Measurements from ENCODE around the gene ZNF440.
"Not testable (repeated sequence)": the region's sequence is repeated elsewhere in the genome, so short reads cannot be mapped to it uniquely, and the experiment has no call there.

Gene ZNF440

GRCh38 chr19:11814029-11814699 is at the start of gene ZNF440:
TSS of gene ZNF440 (plus strand) at chr19:11814273. CDS start at chr19:11814448, 175 bp downstream.
- DNase-seq = peak; percentile 61

GRCh38 chr19:11766597-11767591 is 47.2 kb upstream of the ZNF440 start, which contains the start of gene ZNF441:
TSS of gene ZNF441 (plus strand) at chr19:11767000. CDS start at chr19:11767194, 194 bp downstream.
- peak; percentile 76 for DNase-seq

- DNase-seq = no peak
Measured at GRCh38 chr19:11767633-11768133, 46.4 kb upstream of the ZNF440 start.

DNA sequence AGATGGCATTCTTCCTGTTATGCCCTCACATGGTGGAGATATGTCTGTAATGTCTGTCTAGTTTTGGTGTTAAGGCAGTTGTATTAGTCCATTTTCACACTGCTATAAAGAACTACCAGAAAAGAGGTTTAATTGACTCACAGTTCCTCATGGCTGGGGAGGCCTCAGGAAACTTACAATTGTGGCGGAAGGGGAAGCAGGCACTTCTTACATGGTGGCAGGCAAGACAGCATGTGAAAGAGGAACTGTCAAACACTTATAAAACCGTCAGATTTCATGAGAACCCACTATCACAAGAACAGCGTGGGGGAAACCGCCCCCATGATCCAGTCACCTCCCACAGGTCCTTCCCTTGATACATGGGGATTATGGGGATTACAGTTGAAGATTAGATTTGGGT is 44.1 kb upstream of the ZNF440 start:
- no peak for DNase-seq

DNA sequence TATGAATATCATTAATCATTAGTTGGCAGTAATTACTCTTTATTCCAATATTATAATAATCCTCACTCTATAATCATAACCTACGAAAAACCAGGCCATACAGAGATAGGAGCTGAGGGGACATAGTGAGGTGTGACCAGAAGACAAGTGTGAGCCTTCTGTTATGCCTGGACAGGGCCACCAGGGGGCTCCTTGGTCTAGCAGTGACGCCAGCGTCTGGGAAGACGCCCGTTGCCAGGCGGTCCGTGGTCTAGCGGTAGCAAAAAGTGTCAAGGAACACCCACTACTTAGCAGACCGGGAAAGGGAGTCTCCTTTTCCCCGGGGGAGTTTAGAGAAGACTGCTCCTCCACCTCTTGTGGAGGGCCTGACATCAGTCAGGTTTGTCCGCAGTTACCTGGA is 42.6 kb upstream of the ZNF440 start:
- DNase-seq = not testable (repeated sequence)

DNA sequence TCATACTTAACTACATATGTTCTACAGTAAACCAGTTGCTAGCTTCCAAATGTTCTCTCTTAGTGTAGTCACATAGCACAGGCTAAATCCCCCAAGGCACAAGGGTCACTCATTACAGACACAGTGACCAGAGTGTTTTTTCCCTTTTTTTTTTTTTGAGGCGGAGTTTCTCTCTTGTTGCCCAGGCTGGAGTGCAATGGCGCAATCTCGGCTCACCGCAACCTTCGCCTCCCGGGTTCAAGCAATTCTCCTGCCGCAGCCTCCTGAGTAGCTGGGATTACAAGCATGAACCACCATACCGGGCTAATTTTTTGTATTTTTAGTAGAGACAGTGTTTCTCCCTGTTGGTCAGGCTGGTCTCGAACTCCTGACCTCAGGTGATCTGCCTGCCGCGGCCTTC is 37.4 kb upstream of the ZNF440 start:
- DNase-seq = not testable (repeated sequence)

GRCh38 chr19:11780431-11781020 is 33.5 kb upstream of the ZNF440 start:
- DNase-seq = no peak

- DNase-seq = no peak
Measured at GRCh38 chr19:11781295-11782057, 32.6 kb upstream of the ZNF440 start.

DNA sequence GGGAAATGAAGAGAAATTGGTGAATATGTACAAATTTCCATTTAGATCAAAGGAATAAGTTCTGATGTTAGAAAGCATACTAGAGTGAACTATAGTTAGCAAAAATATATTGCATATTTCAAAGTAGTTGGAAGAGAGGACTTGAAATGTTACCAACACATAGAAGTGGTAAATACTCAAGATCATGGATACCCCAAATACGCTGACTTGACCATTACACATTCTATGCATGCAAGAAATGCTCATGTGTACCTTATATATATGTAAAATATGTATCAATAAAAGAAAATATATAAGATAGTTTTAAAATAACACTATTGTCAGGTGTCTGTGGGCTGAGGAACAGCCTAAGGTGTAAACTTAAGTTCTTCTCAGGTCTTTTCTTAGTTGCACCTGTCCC is 30.3 kb upstream of the ZNF440 start:
- DNase-seq = no peak

DNA sequence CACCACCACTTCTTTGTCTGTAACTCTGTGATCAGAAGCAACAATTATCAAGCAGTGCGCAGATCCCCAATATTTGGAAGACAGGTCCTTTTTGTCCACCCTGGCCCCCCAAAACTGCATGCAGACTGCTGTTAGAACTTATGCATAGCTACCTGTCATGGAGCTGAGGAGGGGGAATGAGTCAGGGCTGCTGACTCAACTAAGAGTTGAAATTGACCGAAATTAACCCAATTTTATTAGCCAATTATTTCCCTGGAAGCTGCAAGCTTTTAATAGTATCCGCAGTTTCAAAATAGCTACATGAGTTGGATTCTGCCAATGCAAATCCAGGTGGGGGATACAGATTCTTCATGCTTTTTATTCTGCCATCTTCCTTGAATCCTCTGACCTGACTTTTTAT is 29.7 kb upstream of the ZNF440 start:
- DNase-seq = no peak

- no peak for DNase-seq
Measured at GRCh38 chr19:11787536-11787935, 26.5 kb upstream of the ZNF440 start.

- no peak for DNase-seq
Measured at GRCh38 chr19:11792942-11793341, 21.1 kb upstream of the ZNF440 start.

- peak; percentile 77 for DNase-seq
Measured at GRCh38 chr19:11797491-11797890, 16.6 kb upstream of the ZNF440 start.

DNA sequence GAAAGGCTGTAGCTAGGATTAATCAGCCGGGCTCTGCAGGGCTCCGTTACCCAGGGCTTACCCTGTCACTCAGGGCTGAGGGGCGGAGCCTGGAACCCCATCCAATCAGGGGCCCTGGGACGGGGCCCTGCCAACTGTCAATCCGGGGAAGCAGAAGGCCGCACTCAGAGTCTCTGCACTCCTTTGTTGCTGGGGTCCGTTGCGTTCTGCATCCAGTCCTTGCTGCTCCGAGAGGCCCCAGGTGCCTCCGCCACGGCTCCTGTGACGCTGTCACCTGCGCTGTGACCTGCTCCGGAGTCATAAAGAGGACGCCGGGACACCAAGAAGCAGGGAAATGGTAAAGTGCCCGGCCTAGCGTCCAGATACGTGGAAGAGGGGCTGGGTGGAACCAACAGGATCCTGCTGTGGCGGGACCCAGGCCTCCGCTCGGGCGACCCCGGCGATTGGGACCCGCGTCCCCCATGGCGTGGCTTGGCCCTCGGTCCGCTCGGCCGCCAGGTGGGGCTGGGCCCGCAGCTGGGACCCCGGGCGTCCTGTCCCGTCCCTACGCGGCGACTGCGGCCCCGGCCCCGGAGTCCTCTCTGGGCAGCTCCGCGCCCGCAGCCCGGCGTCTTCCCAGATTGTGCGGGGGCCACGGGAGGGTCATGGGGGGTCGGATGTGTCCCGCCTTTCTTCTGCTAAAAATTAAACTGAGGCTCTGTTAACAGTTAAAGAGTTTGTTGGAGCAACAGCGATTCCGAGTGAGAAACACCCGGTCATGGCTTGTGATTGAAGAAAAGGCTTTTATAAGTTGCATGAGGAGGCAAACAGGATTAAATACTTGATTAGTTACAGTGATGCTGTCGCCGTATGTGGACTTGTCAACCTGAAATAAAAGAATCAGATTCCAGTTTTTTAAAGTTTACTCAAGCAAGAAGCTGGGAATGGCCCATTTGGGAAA is 15.4 kb upstream of the ZNF440 start, which contains the start of gene ZNF491:
Gene ZNF491 (plus strand): TSS at position 133 of the 940 bp plus-strand sequence. CDS start 7,431 bp downstream, outside the sequence.
- DNase-seq = peak; percentile 79

DNA sequence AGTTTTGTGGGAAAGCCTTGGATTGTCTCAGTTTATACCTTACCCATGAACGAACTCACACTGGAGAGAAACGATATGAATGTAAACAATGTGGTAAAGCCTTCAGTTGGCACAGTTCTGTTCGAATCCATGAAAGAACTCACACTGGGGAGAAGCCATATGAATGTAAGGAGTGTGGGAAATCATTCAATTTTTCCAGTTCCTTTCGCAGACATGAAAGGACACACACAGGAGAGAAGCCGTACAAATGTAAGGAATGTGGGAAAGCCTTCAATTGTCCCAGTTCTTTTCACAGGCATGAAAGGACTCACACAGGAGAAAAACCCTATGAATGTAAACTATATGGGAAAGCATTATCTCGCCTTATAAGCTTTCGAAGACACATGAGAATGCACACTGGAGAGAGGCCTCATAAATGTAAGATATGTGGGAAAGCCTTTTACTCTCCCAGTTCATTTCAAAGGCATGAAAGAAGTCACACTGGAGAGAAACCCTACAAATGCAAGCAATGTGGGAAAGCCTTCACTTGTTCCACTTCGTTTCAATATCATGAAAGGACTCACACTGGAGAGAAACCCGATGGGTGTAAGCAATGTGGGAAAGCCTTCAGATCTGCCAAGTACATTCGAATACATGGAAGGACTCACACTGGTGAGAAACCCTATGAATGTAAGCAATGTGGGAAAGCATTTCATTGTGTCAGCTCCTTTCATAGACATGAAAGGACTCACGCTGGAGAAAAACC is 7.5 kb upstream of the ZNF440 start:
- DNase-seq = no peak

DNA sequence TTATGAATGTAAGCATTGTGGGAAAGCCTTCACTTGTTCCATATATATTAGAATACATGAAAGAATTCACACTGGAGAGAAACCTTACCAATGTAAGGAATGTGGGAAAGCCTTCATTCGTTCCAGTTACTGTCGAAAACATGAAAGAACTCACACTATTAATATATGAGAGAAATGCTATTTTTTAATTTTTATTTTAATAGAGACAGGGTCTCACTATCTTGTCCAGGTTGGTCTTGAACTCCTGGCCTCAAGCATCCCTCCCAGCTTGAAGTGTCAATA is 7.0 kb upstream of the ZNF440 start:
- DNase-seq = no peak

- no peak for DNase-seq
Measured at GRCh38 chr19:11813703-11814028, 407 bp upstream of the ZNF440 start.

GRCh38 chr19:11814700-11815035 is 595 bp downstream of the ZNF440 start:
- no peak for DNase-seq

- no peak for DNase-seq
Measured at GRCh38 chr19:11821474-11822109, 7.5 kb downstream of the ZNF440 start.
